ENCODE measurements around the gene DALRD3.

DALRD3 gene

DNA sequence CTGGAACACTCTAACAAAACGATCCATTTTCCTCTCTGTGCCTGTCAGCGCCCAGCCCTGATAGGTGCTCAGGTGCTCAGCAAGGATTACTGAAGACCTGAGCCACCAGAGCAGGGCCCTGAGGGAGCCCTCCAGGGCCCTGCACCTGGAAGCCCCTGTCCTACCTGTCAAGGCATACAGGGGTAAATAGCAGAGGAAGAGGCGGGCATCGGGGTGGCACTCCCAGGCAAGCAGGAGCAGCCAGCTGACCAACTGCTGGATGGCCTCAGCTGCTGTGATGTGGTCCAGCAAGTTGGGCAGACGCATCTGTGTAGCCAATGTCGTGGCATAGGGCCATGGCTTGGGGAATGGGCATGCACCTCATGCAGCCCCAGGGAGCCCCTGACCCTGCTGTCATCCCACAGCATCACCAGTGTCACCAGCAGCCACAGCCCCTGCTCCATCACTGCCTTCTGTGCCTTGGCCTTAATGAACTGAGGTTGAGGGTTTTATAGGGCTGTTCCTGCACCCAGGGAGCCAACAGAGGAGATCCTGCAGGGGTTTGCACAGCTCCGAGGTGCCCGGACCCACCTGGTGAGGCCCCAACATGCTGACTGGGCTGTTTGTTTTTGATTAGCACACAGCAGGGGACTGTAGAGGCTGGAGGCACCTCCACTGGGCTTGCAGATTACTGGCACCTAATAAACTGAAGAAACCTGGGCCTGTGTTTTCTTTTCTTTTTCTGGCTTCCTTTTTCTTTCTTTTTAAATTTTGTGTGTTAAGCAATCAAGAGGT, 19.1 kb downstream of the DALRD3 start:
- Histone ChIP-seq H3K27ac (no peak overlapping the region), H3K36me3 (no peaks in the 10 kb centered on the region), H3K27me3 (no peaks in the 10 kb centered on the region), H3K9me3 (no peaks in the 10 kb centered on the region), H3K4me1 (ENCODE audit: control insufficient read depth in 1 of 2, insufficient read depth in 1 of 2, low read depth in 1 of 2, low read length in 1 of 2) (no peaks in the 10 kb centered on the region), H3K4me3 (ENCODE audit: low read depth in 1 of 2, low read length in 1 of 2) (no peak overlapping the region)
- TF ChIP-seq, protein P1, sequence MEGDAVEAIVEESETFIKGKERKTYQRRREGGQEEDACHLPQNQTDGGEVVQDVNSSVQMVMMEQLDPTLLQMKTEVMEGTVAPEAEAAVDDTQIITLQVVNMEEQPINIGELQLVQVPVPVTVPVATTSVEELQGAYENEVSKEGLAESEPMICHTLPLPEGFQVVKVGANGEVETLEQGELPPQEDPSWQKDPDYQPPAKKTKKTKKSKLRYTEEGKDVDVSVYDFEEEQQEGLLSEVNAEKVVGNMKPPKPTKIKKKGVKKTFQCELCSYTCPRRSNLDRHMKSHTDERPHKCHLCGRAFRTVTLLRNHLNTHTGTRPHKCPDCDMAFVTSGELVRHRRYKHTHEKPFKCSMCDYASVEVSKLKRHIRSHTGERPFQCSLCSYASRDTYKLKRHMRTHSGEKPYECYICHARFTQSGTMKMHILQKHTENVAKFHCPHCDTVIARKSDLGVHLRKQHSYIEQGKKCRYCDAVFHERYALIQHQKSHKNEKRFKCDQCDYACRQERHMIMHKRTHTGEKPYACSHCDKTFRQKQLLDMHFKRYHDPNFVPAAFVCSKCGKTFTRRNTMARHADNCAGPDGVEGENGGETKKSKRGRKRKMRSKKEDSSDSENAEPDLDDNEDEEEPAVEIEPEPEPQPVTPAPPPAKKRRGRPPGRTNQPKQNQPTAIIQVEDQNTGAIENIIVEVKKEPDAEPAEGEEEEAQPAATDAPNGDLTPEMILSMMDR (IDR thresholded peaks at IDR 0.05): no peak

DNA sequence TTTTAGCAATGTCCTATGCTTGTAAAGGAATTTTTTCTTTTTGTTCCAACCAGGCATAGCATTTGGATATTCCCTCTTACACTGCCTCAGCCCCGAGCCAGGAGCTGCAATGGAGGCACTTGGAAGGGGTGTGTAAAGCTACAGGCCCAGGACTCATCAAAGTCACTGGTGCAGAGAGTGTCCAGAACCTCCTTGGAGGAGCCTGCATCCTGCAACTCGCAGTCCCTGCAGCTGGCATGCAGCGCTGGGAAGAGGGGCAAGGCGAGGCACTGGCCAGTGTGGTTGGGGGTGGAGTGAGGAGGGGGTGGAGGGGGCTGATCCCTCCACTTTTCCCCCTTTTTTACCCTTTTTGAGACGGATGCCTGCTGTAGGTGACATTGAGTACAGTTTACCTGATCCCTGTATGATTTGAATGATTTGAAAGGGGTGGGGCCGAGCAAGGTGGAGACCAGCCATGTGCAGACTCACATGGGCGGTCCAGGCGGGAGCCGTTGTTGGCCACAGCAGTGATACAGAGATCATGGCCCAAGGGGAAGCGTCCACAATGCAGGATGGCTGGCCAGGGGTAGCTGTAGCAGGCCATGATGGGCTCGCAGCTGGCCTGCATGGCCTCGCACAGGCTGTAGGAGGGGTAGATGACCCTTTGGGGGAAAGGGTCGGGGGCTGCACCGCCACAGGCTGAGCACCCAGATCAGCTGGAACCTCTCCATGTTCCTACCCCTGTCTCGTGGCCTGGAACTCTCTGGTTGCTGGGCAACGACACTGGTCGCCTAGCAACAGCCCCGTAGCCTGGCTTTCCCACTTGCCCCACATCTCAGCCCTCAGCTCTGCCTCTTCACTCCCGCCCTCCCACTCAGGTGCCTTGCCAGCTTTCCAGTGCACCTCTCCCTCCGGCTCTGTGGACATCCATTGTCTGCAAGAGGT, 20.4 kb downstream of the DALRD3 start:
- Histone ChIP-seq H3K4me3 (ENCODE audit: low read depth in 1 of 2, low read length in 1 of 2) (no peak overlapping the region), H3K27me3 (no peaks in the 10 kb centered on the region), H3K9me3 (no peaks in the 10 kb centered on the region), H3K36me3 (no peaks in the 10 kb centered on the region), H3K4me1 (ENCODE audit: control insufficient read depth in 1 of 2, insufficient read depth in 1 of 2, low read depth in 1 of 2, low read length in 1 of 2) (no peaks in the 10 kb centered on the region), H3K27ac (no peak overlapping the region)
- TF ChIP-seq, protein P1 (IDR thresholded peaks at IDR 0.05): no peak

DNA sequence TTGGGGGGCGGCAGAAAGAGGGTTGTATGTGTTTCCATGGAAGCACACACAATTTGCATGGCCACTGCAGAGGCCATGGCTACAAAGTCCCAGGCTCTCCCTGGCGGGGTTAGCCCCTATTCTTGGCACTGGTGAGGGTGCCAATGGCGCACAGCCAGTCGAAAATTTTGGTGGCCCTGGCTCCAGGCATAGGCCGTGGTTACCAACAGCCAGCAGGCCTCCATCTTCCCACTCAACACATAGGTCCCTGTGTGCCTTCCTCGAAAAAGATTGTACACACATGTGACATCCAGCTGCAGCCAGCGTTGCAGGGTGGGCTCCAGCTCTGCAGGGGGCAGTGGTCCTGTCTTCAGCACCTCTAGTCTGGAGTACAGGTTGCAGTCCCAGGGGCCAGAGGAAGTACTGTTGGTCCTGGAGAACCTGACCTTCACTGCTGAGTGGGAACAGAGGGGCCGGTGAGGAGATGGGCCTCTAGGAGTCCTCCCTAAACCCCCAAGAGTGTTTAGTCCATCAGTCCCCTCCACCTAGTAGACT, 21.2 kb downstream of the DALRD3 start:
- Histone ChIP-seq H3K4me1 (ENCODE audit: control insufficient read depth in 1 of 2, insufficient read depth in 1 of 2, low read depth in 1 of 2, low read length in 1 of 2) (no peaks in the 10 kb centered on the region), H3K27ac (no peak overlapping the region), H3K27me3 (no peaks in the 10 kb centered on the region), H3K36me3 (no peaks in the 10 kb centered on the region), H3K4me3 (ENCODE audit: low read depth in 1 of 2, low read length in 1 of 2) (no peak overlapping the region), H3K9me3 (no peaks in the 10 kb centered on the region)
- TF ChIP-seq, protein P1 (IDR thresholded peaks at IDR 0.05): no peak

- H3K27ac ChIP-seq: no peak overlapping the region
- H3K36me3 ChIP-seq: no peaks in the 10 kb centered on the region
- peaks cover under 1% of the 10 kb centered on the region in 2 experiments for H3K4me1 ChIP-seq (ENCODE audit: control insufficient read depth in 1 of 2, insufficient read depth in 1 of 2, low read depth in 1 of 2, low read length in 1 of 2)
- TF ChIP-seq, protein P1 (IDR thresholded peaks at IDR 0.05): no peak
- H3K4me3 ChIP-seq (ENCODE audit: low read depth in 1 of 2, low read length in 1 of 2): no peak overlapping the region
- no peaks in the 10 kb centered on the region for H3K27me3 ChIP-seq
- H3K9me3 ChIP-seq: no peaks in the 10 kb centered on the region
These were observed 21.7 kb downstream of the DALRD3 start for GRCh38 chr3:48996640-48997039.

GRCh38 chr3:48993834-48994233, 24.5 kb downstream of the DALRD3 start:
- H3K4me1 ChIP-seq (ENCODE audit: control insufficient read depth in 1 of 2, insufficient read depth in 1 of 2, low read depth in 1 of 2, low read length in 1 of 2): peaks cover 22 to 23% of the 10 kb centered on the region in 2 experiments
- H3K27ac ChIP-seq: no peak overlapping the region
- TF ChIP-seq, protein P1 (IDR thresholded peaks at IDR 0.05): no peak
- no peaks in the 10 kb centered on the region for H3K36me3 ChIP-seq
- H3K4me3 ChIP-seq (ENCODE audit: low read depth in 1 of 2, low read length in 1 of 2): no peak overlapping the region
- H3K27me3 ChIP-seq: no peaks in the 10 kb centered on the region
- H3K9me3 ChIP-seq: no peaks in the 10 kb centered on the region
